Vagina (tissue), 2 donors: ENCODE data around the gene NAV2.

Source experiments
- CTCF ChIP-seq, 3 experiments: fragments of 450-650 bp in 2 of 3; fragments of 200-600 bp in 1 of 3; sonication (generic) in 1 of 3; IDR thresholded peaks; one replicate each; pipeline ENCODE4 v1.5.1; 2017 to 2019; ENCODE audit warnings: antibody characterized with exemption in 3 of 3, mild to moderate bottlenecking in 2 of 3, moderate library complexity in 2 of 3
- POLR2A ChIP-seq, 2 donors: fragments of 450-650 bp; IDR thresholded peaks; one replicate each; pipeline ENCODE4 v1.6.1; 2017; ENCODE audit warnings: antibody characterized with exemption in 2 of 2, mild to moderate bottlenecking in 2 of 2, moderate library complexity in 2 of 2
- POLR2AphosphoS5 ChIP-seq, 2 donors: sonication (generic); formaldehyde crosslinking; IDR thresholded peaks; one replicate each; pipeline ENCODE4 v1.9.0; 2017; ENCODE audit warnings: antibody characterized with exemption in 2 of 2, mild to moderate bottlenecking in 2 of 2, low read depth in 1 of 2; ENCODE audit not compliant: insufficient read depth in 1 of 2

GRCh38 chr11:20090654-20091374 lies 378.2 kb downstream of the NAV2 start:
- no peak for TF ChIP-seq POLR2A (IDR thresholded peaks at IDR 0.05)
- TF ChIP-seq CTCF (IDR thresholded peaks at IDR 0.05) = no peak
- no peak for TF ChIP-seq POLR2AphosphoS5 (IDR thresholded peaks at IDR 0.05; ENCODE audit: insufficient read depth in 1 of 2, low read depth in 1 of 2)
